Parathyroid adenoma (tissue), 2 donors: ENCODE measurements around the gene SPATA7.

Experiments used
- H2AFZ ChIP-seq: fragments of 300-600 bp; sonication (generic); one replicate; pipeline ENCODE4 v1.7.0; 2017; ENCODE audit warnings: antibody characterized with exemption, mild to moderate bottlenecking
- H3K27ac ChIP-seq: fragments of 300-600 bp; sonication (generic); one replicate; pipeline ENCODE4 v1.7.0; 2017
- H3K27me3 ChIP-seq: fragments of 300-600 bp; sonication (generic); one replicate; pipeline ENCODE4 v1.7.0; 2017; ENCODE audit warnings: low read length; ENCODE audit not compliant: control insufficient read depth, insufficient read depth
- H3K36me3 ChIP-seq: fragments of 300-600 bp; sonication (generic); one replicate; pipeline ENCODE4 v1.7.0; 2017; ENCODE audit warnings: low read length; ENCODE audit not compliant: control insufficient read depth, insufficient read depth
- H3K4me1 ChIP-seq: fragments of 300-600 bp; sonication (generic); one replicate; pipeline ENCODE4 v1.7.0; 2017; ENCODE audit warnings: control low read depth
- H3K4me2 ChIP-seq: fragments of 300-600 bp; sonication (generic); one replicate; pipeline ENCODE4 v1.7.0; 2017; ENCODE audit warnings: low read length
- H3K4me3 ChIP-seq: fragments of 300-600 bp; sonication (generic); one replicate; pipeline ENCODE4 v1.7.0; 2017; ENCODE audit warnings: low read depth, low read length
- H3K79me2 ChIP-seq: fragments of 300-600 bp; sonication (generic); one replicate; pipeline ENCODE4 v1.7.0; 2017; ENCODE audit warnings: control low read depth
- H3K9ac ChIP-seq: fragments of 300-600 bp; sonication (generic); one replicate; pipeline ENCODE4 v1.7.0; 2017; ENCODE audit warnings: mild to moderate bottlenecking
- H3K9me3 ChIP-seq: fragments of 300-600 bp; sonication (generic); one replicate; pipeline ENCODE4 v1.7.0; 2017; ENCODE audit warnings: low read length; ENCODE audit not compliant: control insufficient read depth
- TF ChIP-seq, protein P1 (sequence below): fragments of 300-600 bp; sonication (generic); IDR thresholded peaks from one replicate; pipeline ENCODE4 v1.7.0; 2017; ENCODE audit warnings: antibody characterized with exemption, mild to moderate bottlenecking
- donor health status: primary hyperparathyroidism.

Gene SPATA7

DNA sequence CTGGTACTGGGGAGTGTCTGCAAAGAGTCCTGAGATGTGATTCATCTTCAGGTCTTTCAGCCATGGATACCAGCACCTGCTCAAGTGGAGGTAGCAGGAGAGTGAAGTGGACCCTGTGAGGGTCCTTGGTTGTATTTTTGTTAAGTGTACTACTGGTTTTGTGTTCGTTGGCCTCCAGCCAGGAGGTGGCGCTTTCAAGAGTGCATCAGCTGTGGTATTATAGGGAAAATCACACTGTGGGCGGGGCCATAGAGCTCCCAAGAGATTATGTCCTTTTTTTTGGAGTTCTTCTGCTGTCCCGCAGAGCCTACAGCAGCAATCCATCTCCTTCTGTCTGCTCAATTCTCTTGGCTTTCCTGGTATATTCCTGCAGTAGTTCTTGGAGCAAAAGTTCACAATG lies 66.8 kb downstream of the SPATA7 start:
- Histone ChIP-seq H3K4me2 (no peak overlapping the region), H3K27me3 (no peaks in the 10 kb centered on the region), H3K36me3 (no peaks in the 10 kb centered on the region), H3K4me1 (no peaks in the 10 kb centered on the region), H3K4me3 (no peak overlapping the region), H3K79me2 (no peaks in the 10 kb centered on the region), H3K9me3 (no peaks in the 10 kb centered on the region), H3K9ac (no peak overlapping the region), H2AFZ (no peak overlapping the region), H3K27ac (no peak overlapping the region)
- TF ChIP-seq, protein P1, sequence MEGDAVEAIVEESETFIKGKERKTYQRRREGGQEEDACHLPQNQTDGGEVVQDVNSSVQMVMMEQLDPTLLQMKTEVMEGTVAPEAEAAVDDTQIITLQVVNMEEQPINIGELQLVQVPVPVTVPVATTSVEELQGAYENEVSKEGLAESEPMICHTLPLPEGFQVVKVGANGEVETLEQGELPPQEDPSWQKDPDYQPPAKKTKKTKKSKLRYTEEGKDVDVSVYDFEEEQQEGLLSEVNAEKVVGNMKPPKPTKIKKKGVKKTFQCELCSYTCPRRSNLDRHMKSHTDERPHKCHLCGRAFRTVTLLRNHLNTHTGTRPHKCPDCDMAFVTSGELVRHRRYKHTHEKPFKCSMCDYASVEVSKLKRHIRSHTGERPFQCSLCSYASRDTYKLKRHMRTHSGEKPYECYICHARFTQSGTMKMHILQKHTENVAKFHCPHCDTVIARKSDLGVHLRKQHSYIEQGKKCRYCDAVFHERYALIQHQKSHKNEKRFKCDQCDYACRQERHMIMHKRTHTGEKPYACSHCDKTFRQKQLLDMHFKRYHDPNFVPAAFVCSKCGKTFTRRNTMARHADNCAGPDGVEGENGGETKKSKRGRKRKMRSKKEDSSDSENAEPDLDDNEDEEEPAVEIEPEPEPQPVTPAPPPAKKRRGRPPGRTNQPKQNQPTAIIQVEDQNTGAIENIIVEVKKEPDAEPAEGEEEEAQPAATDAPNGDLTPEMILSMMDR, result no peak

DNA sequence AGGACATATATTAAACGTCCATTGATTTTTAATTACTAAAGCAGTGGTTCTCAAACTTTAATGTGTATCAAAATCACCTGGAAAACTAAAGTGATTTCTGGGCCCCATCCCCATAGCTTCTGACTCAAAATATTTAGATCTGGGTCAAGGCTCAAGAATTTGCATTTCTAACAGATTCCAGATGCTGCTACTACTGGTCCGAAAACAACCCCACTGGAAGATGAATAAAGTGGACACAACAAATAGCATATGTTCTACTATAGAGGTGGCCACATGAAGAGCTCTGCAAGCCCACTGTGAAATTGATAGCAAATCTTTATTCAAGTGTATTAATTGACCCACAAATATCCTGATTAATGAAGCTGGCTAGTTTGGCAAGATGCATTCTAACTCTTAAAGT lies 69.4 kb downstream of the SPATA7 start:
- no peaks in the 10 kb centered on the region for H3K36me3 ChIP-seq
- no peaks in the 10 kb centered on the region for H3K4me1 ChIP-seq
- TF ChIP-seq, protein P1, result no peak
- H3K27me3 ChIP-seq, result no peaks in the 10 kb centered on the region
- H2AFZ ChIP-seq, result no peak overlapping the region
- H3K9ac ChIP-seq, result no peak overlapping the region
- H3K27ac ChIP-seq, result no peak overlapping the region
- H3K4me2 ChIP-seq, result no peak overlapping the region
- H3K79me2 ChIP-seq, result no peaks in the 10 kb centered on the region
- no peaks in the 10 kb centered on the region for H3K9me3 ChIP-seq
- no peak overlapping the region for H3K4me3 ChIP-seq

DNA sequence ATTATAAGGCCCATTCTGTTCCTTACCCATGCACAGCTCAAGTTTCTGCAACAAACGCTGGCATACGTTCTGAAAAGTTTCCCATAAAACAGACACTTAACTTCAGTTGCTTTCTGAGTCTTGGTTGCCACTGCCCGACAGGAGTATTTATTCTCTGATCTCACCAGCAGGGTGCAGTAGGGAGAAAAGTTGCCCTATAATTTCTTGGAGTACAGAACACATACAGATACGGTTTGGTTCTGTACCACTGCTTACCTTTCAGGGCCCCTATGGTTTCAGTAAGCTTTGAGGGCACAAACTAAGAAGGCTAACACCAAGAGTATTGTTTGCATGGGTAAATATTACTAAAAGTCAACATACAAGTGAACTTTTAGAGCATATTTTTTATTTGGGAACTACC lies 77.9 kb downstream of the SPATA7 start:
- H3K27me3 ChIP-seq, result no peaks in the 10 kb centered on the region
- no peaks in the 10 kb centered on the region for H3K36me3 ChIP-seq
- H2AFZ ChIP-seq, result no peak overlapping the region
- no peaks in the 10 kb centered on the region for H3K9me3 ChIP-seq
- TF ChIP-seq, protein P1, result no peak
- H3K27ac ChIP-seq, result no peak overlapping the region
- H3K4me3 ChIP-seq, result no peak overlapping the region
- H3K79me2 ChIP-seq, result no peaks in the 10 kb centered on the region
- H3K4me2 ChIP-seq, result no peak overlapping the region
- no peaks in the 10 kb centered on the region for H3K4me1 ChIP-seq
- H3K9ac ChIP-seq, result no peak overlapping the region

DNA sequence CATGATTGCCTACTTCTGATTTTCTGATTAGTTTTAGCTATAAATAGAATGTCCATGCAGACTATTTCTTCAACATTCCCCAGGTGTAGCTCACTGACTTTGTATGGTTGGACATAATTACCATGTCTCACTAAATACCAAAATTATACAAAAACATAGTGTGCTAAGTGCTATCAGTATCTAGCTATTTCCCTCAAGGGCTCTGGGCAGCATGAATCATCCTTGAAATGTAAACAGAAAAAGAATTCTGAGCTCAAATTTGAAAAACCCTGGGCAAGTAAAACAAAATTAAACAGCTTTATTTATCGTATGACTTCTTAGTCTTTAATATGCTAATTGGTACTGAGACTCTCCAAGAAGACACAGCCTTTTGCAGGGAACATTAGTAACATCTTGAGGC lies 82.9 kb downstream of the SPATA7 start:
- Histone ChIP-seq H3K27me3 (no peaks in the 10 kb centered on the region), H3K79me2 (no peaks in the 10 kb centered on the region), H3K4me2 (no peak overlapping the region), H3K9me3 (no peaks in the 10 kb centered on the region), H3K4me3 (no peak overlapping the region), H3K4me1 (no peaks in the 10 kb centered on the region), H2AFZ (no peak overlapping the region), H3K36me3 (no peaks in the 10 kb centered on the region), H3K9ac (no peak overlapping the region), H3K27ac (no peak overlapping the region)
- TF ChIP-seq, protein P1, result no peak

DNA sequence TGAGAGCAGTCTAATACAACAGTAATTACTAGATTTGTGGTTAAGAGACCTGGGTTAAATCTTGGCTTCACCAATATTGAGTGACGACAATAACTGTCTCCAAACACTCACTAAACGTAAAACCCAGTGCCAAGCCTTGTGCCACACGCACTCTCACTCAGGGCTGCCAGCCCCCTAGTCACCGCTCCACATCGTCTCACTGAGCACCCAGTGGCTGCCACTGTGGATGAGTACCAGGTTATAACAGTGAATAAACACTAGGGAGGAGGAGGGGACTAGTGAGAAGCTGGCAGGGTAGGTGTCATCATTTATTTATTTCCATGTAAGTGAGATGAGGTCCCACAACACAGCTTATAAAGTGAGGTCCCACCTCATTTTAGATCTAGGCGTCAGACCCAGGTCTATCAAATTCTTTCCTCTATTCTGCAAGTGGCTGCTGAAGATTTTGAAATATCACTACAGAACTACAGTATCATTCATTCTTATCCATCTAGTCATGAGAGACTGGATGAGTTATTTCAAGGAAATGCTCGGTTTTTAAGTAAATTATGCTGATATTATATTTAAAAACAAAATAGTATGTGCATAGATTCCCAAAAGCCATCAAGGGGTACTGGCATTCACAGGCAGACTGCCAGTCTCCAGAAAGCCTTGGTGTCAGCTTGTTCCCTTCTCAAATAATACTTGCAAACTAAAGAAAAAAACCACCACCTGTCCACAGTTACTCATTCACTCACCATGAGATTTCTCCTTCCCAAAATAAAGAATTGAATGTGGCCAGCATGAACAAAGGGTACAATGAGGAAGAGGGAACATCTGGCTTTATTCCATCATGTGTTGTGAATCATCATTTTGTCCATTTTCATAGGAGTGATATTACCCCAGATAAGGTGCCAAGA lies 85.3 kb downstream of the SPATA7 start:
- no peak overlapping the region for H3K4me2 ChIP-seq
- no peak overlapping the region for H2AFZ ChIP-seq
- no peak overlapping the region for H3K27ac ChIP-seq
- H3K4me1 ChIP-seq, result no peaks in the 10 kb centered on the region
- no peaks in the 10 kb centered on the region for H3K27me3 ChIP-seq
- H3K9ac ChIP-seq, result no peak overlapping the region
- no peaks in the 10 kb centered on the region for H3K79me2 ChIP-seq
- no peaks in the 10 kb centered on the region for H3K36me3 ChIP-seq
- H3K9me3 ChIP-seq, result no peaks in the 10 kb centered on the region
- TF ChIP-seq, protein P1, result no peak
- no peak overlapping the region for H3K4me3 ChIP-seq
